GM23338 (cell line): Measurements from ENCODE around the gene PDLIM5. TPM values are rescaled to one million over a fixed set of nuclear protein-coding genes. Genes with fewer than 3 reads are reported as not detected.

ENCODE experiments used
- ATAC-seq: fragments of 200-7000 bp; cut with Tn5 transposase; 3 replicates; pipeline ENCODE4 v1.9.1; 2020
- DNase-seq: peaks from one replicate; pipeline ENCODE4 v3.0.0-alpha.2; 2015; ENCODE audit warnings: low spot score
- H2AFZ ChIP-seq: fragments of 200-600 bp; sonication (generic); 2 replicates; pipeline ENCODE4 v1.8.0; 2016; ENCODE audit warnings: antibody characterized with exemption, mild to moderate bottlenecking, moderate library complexity
- H3F3A ChIP-seq: fragments of 200-600 bp; sonication (generic); replicated peaks from 2 replicates; pipeline ENCODE4 v1.8.0; 2017; ENCODE audit warnings: antibody characterized with exemption, mixed run types, low read depth
- H3K27ac ChIP-seq: fragments of 200-600 bp; sonication (generic); 2 replicates; pipeline ENCODE4 v1.6.1; 2016; ENCODE audit warnings: low read depth
- H3K27me3 ChIP-seq: fragments of 200-600 bp; sonication (generic); 2 replicates; pipeline ENCODE4 v1.8.0; 2016; ENCODE audit warnings: mild to moderate bottlenecking, mixed run types, moderate library complexity; ENCODE audit not compliant: insufficient read depth
- H3K36me3 ChIP-seq: fragments of 200-600 bp; sonication (generic); 2 replicates; pipeline ENCODE4 v1.8.0; 2016; ENCODE audit warnings: mild to moderate bottlenecking; ENCODE audit not compliant: insufficient read depth
- H3K4me1 ChIP-seq: fragments of 200-600 bp; sonication (generic); 2 replicates; pipeline ENCODE4 v1.8.0; 2016; ENCODE audit warnings: mild to moderate bottlenecking, moderate library complexity; ENCODE audit not compliant: insufficient read depth
- H3K4me2 ChIP-seq: fragments of 200-600 bp; sonication (generic); 2 replicates; pipeline ENCODE4 v1.7.1; 2017; ENCODE audit warnings: mixed run types
- H3K4me3 ChIP-seq: fragments of 200-600 bp; sonication (generic); 2 replicates; pipeline ENCODE4 v1.6.1; 2016; ENCODE audit warnings: mixed run types
- H3K79me2 ChIP-seq: fragments of 200-600 bp; sonication (generic); replicated peaks from 2 replicates; pipeline ENCODE4 v1.8.0; 2017; ENCODE audit warnings: mild to moderate bottlenecking; ENCODE audit not compliant: insufficient read depth
- H3K9me2 ChIP-seq: fragments of 200-600 bp; sonication (generic); 2 replicates; pipeline ENCODE4 v1.8.0; 2017; ENCODE audit not compliant: insufficient read depth
- H4K20me1 ChIP-seq: fragments of 200-600 bp; sonication (generic); replicated peaks from 2 replicates; pipeline ENCODE4 v1.8.0; 2017; ENCODE audit warnings: mild to moderate bottlenecking; ENCODE audit not compliant: insufficient read depth
- H3K27ac Mint-ChIP-seq: 2 replicates; pipeline ENCODE4 v1.8.0; 2020; ENCODE audit warnings: inconsistent platforms, mild to moderate bottlenecking, moderate library complexity, mixed read lengths
- H3K27me3 Mint-ChIP-seq: 3 replicates; pipeline ENCODE4 v1.8.0; 2022; ENCODE audit warnings: low read depth, mild to moderate bottlenecking, moderate library complexity, mixed read lengths, inconsistent platforms; ENCODE audit not compliant: insufficient read depth, poor library complexity
- H3K36me3 Mint-ChIP-seq: 3 replicates; pipeline ENCODE4 v1.8.0; 2021; ENCODE audit warnings: low read depth, mild to moderate bottlenecking, inconsistent platforms, moderate library complexity, mixed read lengths
- H3K4me1 Mint-ChIP-seq: 3 replicates; pipeline ENCODE4 v1.8.0; 2020; ENCODE audit warnings: mild to moderate bottlenecking, inconsistent platforms, mixed read lengths
- H3K4me3 Mint-ChIP-seq: 3 replicates; pipeline ENCODE4 v1.8.0; 2021; ENCODE audit warnings: moderate library complexity, mild to moderate bottlenecking, inconsistent platforms, mixed read lengths
- H3K9me3 Mint-ChIP-seq: 3 replicates; pipeline ENCODE4 v1.8.0; 2020; ENCODE audit warnings: moderate library complexity, mild to moderate bottlenecking, inconsistent platforms, mixed read lengths
- CREB1 ChIP-seq: fragments of 250-450 bp; sonication (Bioruptor Pico); IDR thresholded peaks from 2 replicates; pipeline ENCODE4 v1.5.0; 2020; ENCODE audit warnings: low read depth, mild to moderate bottlenecking, moderate library complexity
- ETS1 ChIP-seq: IDR thresholded peaks from 2 replicates; pipeline ENCODE4 v1.6.1; 2016; ENCODE audit warnings: antibody characterized with exemption
- EZH2phosphoT487 ChIP-seq: fragments of 200-600 bp; sonication (generic); IDR thresholded peaks from one replicate; pipeline ENCODE4 v1.8.1; 2018; ENCODE audit warnings: antibody characterized with exemption; ENCODE audit not compliant: unreplicated experiment
- JUNB ChIP-seq: IDR thresholded peaks from one replicate; pipeline ENCODE4 v1.6.1; 2016; ENCODE audit warnings: antibody characterized with exemption; ENCODE audit not compliant: unreplicated experiment
- NANOG ChIP-seq: IDR thresholded peaks from 2 replicates; pipeline ENCODE4 v1.6.1; 2016; ENCODE audit warnings: antibody characterized with exemption, borderline replicate concordance
- POLR2AphosphoS5 ChIP-seq: IDR thresholded peaks from 2 replicates; pipeline ENCODE4 v1.6.1; 2016; ENCODE audit warnings: antibody characterized with exemption, low read depth
- REST ChIP-seq: IDR thresholded peaks from one replicate; pipeline ENCODE4 v1.6.1; 2018; ENCODE audit warnings: antibody characterized with exemption; ENCODE audit not compliant: unreplicated experiment
- STAT1 ChIP-seq: IDR thresholded peaks from one replicate; pipeline ENCODE4 v1.6.1; 2016; ENCODE audit warnings: antibody characterized with exemption; ENCODE audit not compliant: unreplicated experiment
- ZNF114 ChIP-seq: fragments of 250-450 bp; sonication (Bioruptor Pico); IDR thresholded peaks from 2 replicates; pipeline ENCODE4 v1.5.0; 2020; ENCODE audit warnings: mild to moderate bottlenecking, moderate library complexity
- ZNF331 ChIP-seq: fragments of 250-450 bp; sonication (Bioruptor Pico); IDR thresholded peaks from 2 replicates; pipeline ENCODE4 v1.5.0; 2020; ENCODE audit warnings: low read depth, mild to moderate bottlenecking, moderate library complexity
- ZNF462 ChIP-seq: fragments of 250-450 bp; sonication (Bioruptor Pico); IDR thresholded peaks from 2 replicates; pipeline ENCODE4 v1.5.0; 2020; ENCODE audit warnings: mild to moderate bottlenecking, moderate library complexity
- polyA plus RNA-seq: library from polyadenylated mRNA; unstranded; fragments of >200 nt; fragmentation: Nextera tagmentation; extraction: Ambion mirVana; gene quantifications from 2 replicates; pipeline ENCODE4 v1.2.1, GENCODE V29; 2016
- total RNA-seq: library from RNA; depleted of rRNA; stranded (reverse); fragments of >200 nt; shearing (Covaris generic); gene quantifications from 2 replicates; pipeline ENCODE4 v1.2.3, GENCODE V29; 2014

Gene PDLIM5
- total and polyA plus RNA-seq, 2 experiments from 2014 or later: 45.2 to 53.0 TPM

- Histone ChIP-seq H3K27ac (no peak overlapping the region), H3K79me2 (peaks cover 4% of the 10 kb centered on the region; the same call in 1 of the 2 replicates), H3K27me3 (no peaks in the 10 kb centered on the region), H4K20me1 (no peaks in the 10 kb centered on the region), H3K4me2 (no peak overlapping the region), H2AFZ (no peak overlapping the region), H3K4me3 (no peak overlapping the region), H3F3A (no peaks in the 10 kb centered on the region), H3K9me2 (no peaks in the 10 kb centered on the region), H3K36me3 (no peaks in the 10 kb centered on the region), H3K4me1 (peaks cover 9% of the 10 kb centered on the region)
- TF ChIP-seq EZH2phosphoT487 (no peak), JUNB (no peak), ZNF331 (no peak), ZNF114 (CRISPR knock-in tag) (no peak), CREB1 (CRISPR knock-in tag) (no peak), NANOG (no peak), POLR2AphosphoS5 (no peak), REST (no peak), STAT1 (no peak), ZNF462 (no peak), ETS1 (no peak)
- H3K4me1 Mint-ChIP-seq: peaks cover 6% of the 10 kb centered on the region; the same call in 2 of the 3 replicates
- no peak overlapping the region; the same call in 1 of the 2 replicates for H3K27ac Mint-ChIP-seq
- no peaks in the 10 kb centered on the region for H3K27me3 Mint-ChIP-seq
- H3K4me3 Mint-ChIP-seq: no peak overlapping the region
- H3K9me3 Mint-ChIP-seq: no peaks in the 10 kb centered on the region
- ATAC-seq (no peak), DNase-seq (no peak)
- H3K36me3 Mint-ChIP-seq: no peaks in the 10 kb centered on the region
Observed at GRCh38 chr4:94567811-94568210, 116.1 kb downstream of the PDLIM5 start.
